HPDE6-E6E7 (cell line): ENCODE data around the gene BTBD19.
A peak's percentile ranks its signal among the peaks of the same experiment; 100 is the strongest.
"Not testable (repeated sequence)": the region's sequence is repeated elsewhere in the genome, so short reads cannot be mapped to it uniquely, and the experiment has no call there.

Experiments
- DNase-seq: peaks from one replicate; pipeline ENCODE4 v3.0.0; 2011; ENCODE audit warnings: missing footprints; ENCODE audit errors: extremely low spot score

Gene BTBD19

DNA sequence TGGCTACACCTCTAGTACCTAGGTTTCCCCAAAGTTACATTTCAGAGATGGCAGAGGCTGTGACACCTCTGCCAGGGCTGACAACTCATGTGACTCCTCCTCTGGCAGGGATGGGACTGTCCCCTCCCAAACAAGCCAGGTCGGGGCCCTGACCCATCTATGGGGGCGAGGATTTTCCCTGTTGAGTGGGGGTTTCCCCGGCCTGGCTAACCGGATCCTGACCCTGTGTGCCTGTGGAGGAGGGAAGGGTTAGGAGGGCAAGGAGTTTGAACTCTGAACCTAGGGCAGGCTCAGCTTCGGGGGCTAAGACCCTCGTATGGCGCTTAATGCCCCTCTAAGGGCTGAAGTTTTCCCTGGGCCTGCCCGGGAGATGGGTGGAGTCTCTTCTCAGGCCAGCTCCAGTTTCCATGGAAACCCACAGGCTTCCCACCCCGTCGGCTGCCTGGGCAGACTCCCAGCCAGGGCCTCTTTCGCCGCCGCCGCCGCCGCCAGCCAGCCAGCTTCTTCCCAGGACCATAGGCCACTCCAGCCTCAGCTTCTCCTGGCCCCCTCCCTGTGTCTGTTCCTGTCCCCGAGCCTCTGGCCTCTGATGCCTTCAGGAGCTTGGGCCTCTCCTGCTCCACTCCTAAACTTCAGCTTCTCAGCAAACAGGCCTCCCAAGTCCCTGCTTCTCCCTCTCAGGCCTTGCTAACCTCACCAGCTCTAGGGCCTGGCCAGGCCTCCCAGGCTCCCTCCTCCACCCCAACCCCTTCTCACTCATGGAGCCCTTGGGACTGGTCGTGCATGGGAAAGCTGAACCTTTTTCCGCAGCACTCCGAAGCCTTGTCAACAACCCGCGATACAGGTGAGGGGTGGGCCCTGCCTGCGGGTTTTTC lies at the start of gene BTBD19:
Gene BTBD19, plus strand, starts transcription at position 461 of the 875 bp plus-strand sequence. Its CDS starts 298 bp downstream, at position 759.
- no peak for DNase-seq

DNA sequence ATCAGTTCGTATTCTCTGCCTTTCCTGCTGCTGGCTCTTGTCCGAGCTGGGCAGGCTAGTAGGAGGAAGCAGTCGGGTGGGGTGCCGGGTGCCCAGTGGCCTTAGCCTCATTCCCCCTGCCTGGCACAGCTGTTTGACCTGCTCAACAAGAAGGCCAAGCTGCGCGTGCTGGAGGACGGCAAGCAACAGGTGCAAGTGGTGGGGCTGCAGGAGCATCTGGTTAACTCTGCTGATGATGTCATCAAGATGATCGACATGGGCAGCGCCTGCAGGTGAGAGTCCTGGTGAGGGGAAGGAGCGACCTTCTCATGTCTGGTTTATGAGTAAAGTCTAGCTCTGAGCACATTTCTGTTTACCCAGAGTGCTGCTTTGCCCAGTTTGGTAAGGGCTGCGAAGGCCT lies 49.2 kb upstream of the BTBD19 start:
- DNase-seq, result no peak

DNA sequence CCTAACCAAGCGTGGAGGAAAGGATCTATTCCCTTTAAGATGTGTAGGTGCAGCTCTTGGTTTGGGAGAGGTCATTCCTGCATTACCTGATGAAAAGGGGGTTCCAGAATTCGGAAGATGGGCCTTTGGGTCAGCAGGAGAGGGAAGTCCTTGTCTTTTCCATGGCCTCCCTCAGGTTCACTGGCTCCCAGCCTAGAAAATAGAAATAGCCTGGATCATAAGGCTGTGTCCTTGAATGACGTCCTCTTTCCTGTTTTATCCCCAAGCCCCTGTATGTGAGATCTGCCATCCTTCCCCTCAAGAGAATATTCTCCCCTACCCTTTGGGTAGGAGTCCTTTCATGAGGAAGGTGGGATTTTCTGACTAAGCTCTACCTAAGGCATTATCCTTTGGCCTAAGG lies 47.4 kb upstream of the BTBD19 start:
- DNase-seq, result no peak

GRCh38 chr1:44766421-44766820 lies 41.9 kb upstream of the BTBD19 start:
- not testable (repeated sequence) for DNase-seq

- DNase-seq, result peak; percentile 70
Measured at GRCh38 chr1:44775078-44775929, 33.0 kb upstream of the BTBD19 start, which contains the start of gene RPS8. Gene RPS8, plus strand, starts transcription at chr1:44775540. Its CDS starts 57 bp downstream, at chr1:44775597.

DNA sequence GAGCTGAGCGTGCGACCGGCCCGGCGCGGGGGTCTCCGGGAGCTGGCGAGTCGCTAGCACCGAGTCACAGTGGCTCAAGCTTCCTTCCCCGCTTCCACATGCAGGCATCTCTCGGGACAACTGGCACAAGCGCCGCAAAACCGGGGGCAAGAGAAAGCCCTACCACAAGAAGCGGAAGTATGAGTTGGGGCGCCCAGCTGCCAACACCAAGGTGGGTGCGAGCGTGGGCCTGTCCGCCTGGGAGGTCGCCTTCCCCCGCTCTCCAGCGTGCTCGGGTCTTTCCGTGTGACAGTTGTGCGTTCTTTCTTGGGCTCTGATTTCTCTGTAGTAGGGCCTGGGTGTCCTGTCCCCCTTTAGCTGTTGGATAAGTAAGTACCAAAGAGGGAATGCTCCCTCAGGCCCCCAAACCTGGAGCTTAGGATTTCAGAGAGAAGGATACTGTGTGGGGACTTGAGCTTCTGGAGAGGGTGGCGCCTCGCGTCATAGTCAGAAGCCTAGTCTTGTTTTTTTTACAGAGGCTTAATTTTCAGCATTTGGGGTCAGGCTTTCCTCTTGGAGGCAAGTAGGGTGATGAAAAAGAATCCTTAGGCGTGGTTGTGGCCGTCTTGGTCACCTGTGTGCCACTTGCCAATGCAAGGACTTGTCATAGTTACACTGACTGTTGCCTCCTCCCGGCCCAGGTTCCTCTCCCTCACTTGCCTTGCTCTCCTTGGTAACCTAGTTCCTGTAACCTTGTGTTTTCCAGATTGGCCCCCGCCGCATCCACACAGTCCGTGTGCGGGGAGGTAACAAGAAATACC lies 32.2 kb upstream of the BTBD19 start:
- DNase-seq, result no peak

DNA sequence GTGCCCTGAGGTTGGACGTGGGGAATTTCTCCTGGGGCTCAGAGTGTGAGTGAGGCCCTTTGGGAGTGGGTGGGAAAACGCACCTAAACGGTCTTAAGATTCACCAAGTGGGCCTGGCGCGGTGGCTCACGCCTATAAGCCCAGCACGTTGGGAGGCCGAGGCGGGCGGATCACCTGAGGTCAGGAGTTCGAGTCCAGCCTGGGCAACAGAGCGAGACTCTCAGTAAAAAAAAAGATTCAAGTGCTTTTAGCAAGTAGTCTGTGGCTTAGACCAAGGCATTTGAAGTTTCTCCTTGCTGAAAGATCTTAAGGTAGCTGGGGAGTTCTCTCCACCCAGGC lies 31.6 kb upstream of the BTBD19 start:
- DNase-seq, result no peak

DNA sequence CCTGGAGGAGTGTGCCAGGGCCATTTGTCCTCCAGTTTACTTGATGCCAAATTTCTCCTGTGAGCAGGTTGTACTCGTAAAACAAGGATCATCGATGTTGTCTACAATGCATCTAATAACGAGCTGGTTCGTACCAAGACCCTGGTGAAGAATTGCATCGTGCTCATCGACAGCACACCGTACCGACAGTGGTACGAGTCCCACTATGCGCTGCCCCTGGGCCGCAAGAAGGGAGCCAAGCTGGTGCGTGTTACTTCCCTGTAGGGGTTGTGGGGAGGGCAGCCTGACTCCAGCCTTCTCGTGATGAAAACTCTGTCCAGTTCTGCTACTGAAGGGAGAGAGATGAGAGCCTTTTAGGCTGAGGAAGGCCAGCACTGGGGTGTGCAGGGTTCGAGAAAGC lies 30.8 kb upstream of the BTBD19 start:
- no peak for DNase-seq

DNA sequence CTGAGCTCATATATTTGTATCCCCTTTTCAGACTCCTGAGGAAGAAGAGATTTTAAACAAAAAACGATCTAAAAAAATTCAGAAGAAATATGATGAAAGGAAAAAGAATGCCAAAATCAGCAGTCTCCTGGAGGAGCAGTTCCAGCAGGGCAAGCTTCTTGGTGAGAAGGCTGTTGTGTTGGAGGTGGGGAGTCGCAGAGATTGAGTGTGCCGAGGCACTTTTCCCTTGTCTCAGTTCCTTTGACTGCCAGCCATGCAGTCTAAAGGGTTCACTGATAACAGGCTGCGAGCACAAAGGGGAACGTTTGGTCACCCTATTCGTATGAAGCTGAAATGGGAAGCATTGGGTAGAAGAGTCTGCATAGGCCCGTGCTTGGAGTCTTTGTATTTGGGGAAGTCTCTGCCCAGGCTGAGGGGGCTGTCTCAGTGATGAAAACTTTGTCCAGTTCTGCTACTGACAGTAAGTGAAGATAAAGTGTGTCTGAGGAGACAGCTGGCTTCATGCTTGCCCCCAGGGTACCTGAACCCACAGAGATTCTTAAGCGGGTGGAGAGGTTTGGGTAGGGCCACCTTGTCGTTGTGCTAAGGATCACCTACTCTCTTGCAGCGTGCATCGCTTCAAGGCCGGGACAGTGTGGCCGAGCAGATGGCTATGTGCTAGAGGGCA lies 30.2 kb upstream of the BTBD19 start:
- no peak for DNase-seq

DNA sequence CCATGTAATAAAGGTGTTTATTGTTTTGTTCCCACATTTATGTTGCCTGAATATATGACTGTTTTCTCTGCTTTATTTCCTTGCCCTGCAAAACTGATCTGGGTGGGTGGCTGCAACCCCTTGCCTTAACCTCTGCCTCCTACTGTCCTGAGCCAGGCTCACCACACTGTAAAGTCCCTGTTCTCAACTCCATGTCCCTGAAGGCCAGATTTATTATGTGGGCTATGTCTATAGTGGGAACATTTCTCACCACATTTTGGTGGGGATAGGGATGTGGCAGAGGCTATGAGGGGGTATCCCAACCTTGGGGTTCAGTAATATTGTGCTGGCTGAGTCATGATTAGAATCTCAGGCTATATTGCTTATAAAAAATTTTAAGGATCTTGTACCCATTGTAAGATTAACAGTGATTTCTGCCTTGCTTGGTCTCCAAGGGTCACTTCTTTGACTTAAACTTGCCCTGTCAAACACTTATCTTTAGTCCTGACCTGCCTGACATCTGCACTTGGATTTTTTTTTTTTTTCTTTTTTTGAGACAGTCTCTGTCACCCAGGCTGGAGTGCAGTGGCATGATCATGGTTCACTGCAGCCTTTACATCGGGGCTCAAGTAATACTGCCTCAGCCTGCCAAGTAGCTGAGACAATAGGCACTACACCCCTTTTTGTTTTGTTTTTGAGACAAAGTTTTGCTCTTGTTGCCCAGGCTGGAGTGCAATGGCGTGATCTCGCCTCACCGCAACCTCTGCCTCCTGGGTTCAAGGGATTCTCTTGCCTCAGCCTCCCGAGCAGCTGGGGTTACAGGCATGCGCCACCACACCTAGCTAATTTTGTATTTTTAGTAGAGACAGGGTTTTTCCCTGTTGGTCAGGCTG lies 29.4 kb upstream of the BTBD19 start:
- DNase-seq, result no peak

DNA sequence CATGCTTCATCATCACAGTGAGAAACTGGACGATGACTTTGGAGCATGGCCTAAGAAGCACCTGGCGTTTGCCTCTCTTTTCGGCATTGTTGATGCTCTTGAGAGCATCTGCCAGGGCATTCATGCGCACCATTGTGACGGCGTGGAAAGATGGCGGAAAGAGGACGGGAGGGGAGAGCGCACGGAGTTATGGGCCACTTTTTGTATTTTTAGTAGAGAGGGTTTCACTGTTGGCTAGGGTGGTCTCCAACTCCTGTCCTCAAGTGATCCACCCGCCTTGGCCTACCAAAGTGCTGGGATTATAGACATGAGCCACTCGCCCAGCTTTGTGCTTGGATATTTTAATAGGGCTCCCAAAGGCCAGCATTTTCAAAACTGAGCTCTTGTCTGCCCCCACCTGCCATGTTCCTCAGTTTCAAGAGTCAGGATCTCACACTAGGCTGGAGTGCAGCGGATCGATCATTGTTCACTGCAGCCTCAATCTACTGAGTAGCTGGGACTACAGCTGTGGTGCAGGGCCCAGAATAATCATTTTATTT lies 27.7 kb upstream of the BTBD19 start:
- DNase-seq, result no peak

GRCh38 chr1:44783697-44784093 lies 24.6 kb upstream of the BTBD19 start:
- DNase-seq, result no peak

GRCh38 chr1:44784094-44785028 lies 24.0 kb upstream of the BTBD19 start:
- DNase-seq, result no peak

DNA sequence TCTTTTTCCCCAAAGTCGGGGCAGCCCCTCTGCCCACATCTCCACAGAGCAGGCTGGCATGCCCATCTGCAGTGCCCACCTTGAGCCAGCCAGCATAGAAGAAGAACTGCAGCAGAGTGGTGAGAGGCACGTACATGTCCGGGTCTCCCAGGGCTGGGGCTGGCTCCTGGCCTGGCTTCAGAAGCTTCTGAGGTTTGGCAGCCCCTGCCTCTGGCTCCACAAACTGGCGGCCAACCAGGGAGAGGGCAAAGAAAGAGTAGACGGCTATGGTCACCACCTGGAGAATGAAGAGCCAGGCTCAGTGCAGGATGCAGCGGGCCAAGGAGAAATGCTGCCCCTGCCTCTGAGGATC lies 23.3 kb upstream of the BTBD19 start:
- DNase-seq, result no peak

DNA sequence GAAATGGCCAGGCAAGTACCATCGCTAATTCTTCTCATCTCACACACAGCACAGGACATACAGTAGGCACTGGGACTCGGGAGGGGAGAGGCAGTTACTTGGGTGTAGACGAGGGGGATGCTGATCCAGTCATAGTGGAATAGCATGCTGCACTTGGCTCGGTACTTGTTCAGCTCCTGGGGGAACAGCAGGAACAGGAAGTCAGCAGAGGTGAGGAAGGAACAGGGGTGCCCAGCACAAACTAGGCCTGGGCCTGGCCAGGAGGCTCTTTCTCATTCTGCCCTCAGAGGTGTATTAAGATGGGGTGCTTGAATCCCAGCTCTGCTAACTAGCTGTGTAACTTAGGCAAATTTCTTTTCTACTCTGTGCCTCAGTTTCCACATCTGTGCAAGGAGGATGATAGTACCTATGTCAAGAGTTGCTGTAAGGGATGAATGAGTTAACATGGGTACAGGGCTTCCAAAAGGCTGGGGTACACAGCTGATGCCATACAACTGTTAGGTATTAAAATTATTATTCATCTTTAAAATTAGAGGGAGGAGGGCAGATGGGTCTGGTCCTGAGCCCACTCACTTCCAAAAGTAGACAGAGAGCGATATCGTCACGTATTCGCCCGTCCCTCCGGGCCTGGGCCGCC lies 22.7 kb upstream of the BTBD19 start:
- DNase-seq, result no peak

- no peak for DNase-seq
Measured at GRCh38 chr1:44786138-44786840, 22.0 kb upstream of the BTBD19 start.

- no peak for DNase-seq
Measured at GRCh38 chr1:44786841-44787426, 21.4 kb upstream of the BTBD19 start.

DNA sequence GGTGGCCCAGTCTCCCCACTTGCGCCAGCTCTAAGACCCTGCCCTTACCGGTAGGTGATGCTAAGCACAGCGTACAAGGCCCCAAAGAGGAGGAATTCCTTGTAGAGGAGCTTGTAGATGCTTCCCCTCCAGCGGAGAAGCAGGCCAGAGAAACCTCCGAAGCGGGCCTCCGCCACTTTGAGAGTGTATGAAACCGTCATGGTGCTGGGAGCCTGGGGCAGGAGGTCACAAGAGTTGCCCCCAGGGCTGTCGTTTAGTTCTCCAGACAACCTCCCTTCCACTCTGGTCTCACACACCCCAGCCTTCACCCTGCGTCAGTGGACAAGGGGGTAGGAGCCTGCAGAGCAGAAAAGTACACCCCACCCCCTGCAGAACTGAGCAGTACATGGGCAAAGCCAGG lies 20.8 kb upstream of the BTBD19 start:
- DNase-seq, result no peak
